GM20431 (cell line): ENCODE data around the gene CDH13.

Experiments
- in situ Hi-C: fragments of 300-500 bp; cut with MseI, MboI; formaldehyde crosslinking; loops from one replicate; pipeline ENCODE4 v1.15.0; 2020; ENCODE audit warnings: low sequenced_read_pairs; ENCODE audit not compliant: unreplicated experiment

CDH13 gene

DNA sequence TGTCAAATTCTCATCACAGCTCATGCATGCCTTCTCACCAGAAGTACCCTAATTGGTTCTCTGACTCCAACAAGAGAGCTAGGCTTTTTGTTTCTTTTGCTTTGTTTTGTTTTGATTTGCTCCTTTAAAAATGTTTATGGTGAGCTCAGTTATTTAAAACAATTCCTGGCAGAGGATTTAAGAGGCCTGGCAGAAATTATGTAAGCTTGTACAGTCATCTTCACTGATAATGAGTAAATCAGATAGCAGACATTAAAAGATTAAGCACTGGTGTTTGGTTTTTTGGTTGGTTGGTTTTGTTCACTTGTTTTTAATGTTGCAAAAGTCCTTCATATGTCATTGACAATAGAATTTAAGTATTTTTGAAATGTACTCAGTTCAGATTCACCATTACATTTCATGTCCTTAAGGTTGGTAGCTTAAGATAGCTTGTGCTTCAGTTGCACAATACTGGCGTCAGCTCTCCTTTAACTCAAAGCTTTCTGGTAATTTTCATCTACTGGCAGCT, 378.9 kb downstream of the CDH13 start:
- in situ Hi-C loops = no loop called here

DNA sequence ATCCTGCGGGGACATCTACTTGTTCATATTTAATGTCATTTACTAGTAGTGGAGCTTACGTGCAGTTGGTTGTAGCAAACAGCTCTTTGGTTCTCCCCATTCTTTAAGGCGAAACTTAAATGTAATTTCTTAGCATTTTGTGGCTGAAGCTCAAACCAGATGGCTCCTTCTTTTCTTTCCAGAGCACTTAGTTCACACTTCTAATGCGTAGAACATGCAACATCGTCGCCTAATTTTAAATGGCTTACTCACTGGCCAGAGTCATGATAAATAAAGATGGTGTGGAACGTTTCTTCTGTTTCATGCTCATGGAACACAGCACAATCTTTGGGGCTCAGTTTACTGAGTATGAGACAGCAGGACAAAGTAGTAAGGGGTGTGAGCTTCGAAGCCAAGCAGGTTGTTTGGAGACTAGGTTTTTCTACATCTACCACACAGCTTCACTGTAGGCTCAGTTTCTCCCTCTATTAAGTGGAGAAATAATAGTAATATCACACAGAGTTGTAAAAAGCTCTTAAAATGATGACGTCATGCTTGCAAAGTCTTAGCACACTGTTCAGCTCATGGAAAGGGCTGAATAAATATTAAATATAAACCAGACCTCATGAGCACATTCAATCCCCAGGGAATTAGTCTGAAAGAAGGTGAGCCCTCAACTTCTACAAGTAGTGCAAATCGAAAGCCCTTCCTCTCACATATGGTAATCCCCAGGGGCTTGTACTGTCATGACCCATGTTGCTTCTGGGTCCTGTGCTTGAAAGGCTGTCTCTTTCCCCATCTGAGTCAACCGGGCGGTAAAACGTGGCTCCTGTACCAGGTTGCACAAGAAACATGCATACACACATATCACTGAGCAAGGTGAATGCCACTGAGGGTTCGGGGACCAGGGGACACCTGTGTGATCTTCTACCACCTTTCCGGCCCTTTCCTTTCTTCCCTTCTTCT, 384.3 kb downstream of the CDH13 start:
- in situ Hi-C loops = no loop called here

DNA sequence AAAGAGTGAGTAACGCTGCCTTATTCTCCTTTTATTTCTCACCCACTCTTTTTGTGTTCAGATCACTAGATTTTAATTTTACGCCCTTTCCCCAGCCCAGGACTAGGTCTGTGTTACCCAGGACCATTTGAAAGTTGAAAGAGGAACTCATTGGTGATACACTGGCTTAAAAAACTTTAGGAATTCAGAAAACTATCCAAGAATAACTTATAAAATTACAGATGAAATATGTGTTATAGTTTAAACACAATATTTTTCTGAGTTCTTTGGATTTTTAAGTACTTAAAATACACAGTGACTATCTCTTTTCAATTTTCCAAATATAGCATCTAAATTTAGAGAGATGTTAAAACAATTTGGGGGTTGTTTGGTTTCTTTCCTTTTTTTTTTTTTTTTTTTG, 385.2 kb downstream of the CDH13 start:
- in situ Hi-C loops = no loop called here

DNA sequence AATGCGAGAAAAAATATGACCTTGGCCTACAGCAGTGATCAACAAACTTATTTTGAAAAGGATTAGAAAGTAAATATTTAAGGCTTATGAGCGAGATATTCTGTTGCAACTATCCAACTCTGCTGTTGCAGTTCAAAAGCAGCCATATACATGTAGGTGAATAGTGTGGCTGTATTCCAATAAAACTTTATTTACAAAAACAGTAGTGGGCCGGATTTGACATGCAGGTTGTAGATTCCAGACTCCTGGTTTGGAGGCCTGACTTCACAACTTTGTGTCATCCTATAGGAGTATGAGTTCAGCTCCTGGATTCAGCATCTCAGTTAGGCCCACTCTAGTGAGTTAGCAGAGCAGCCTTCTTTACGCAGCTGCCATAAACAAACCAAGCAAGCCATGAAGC, 386.3 kb downstream of the CDH13 start:
- in situ Hi-C loops = no loop called here

DNA sequence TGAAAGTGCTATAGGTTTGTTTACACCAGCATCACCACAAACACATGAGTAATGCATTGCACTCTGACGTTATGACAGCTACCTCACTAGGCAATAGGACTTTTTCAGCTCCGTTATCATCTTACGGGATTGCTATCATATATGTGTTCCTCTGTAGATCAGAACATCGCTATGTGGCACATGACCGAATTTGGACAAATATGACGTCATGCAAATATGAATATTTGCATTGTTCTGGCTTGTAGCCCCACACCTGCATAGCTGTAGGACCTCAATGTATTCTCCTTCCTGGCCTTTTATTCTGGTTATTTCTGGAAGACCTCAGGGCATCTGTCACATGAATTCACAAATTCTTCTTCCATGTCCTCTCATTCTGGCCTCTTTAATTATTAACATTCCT, 393.2 kb downstream of the CDH13 start:
- in situ Hi-C loops = no loop called here

DNA sequence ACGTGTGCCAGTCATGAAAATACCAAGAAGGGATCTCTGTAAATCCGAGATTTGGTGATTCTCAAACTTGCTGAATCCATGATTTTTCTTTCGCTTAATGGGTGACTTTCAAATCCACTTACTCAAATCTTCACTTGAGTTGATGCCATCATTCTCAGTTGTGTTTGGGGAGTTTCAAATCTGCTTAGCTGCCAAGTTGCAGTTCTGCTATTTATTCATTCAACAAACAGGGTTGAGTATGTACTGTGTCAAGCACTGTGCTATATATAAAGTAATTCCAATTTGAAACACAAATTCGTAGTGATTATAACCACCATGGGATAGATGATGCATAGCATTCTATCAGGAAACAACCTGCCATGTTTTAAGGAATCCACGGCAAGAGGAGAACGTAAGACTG, 394.3 kb downstream of the CDH13 start:
- in situ Hi-C loops = no loop called here

DNA sequence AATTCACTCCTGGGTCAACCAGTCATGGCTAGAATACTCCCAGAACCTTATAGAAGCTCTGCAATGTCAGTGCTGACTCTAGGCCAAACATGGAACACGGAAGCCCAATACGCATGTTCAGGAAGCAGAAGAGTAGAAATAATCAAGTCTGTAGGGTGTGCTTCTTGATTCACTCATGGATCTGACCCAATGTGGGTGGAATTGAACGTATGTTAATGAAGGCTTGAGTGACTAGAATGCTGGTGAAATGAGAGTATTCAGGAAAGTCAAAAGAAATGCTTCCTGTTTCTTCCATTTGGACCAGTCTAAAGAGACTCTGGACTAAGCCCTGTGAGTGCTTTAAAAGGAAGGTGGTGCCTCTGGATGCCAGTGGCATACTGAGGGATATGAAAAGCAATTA, 395.0 kb downstream of the CDH13 start:
- in situ Hi-C loops = no loop called here

DNA sequence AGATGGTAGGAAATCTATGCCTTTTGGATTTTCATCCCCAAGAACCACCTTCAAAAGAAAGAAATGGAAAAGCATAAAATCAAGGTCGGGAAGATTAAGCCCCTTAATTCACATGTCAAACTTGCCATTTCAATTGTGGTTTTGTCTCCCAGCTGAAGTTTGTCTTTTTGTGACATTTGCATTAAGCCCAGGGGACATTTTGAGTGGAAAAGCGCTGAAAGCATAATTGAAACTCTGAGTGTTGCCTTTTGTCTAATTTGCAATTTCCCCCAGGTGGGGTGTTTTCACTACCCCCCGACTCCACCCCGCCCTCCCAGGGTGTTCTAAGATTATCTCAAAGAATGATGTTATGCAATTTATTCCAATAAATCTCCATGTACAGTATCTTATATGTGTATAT, 396.2 kb downstream of the CDH13 start:
- in situ Hi-C loops = no loop called here

DNA sequence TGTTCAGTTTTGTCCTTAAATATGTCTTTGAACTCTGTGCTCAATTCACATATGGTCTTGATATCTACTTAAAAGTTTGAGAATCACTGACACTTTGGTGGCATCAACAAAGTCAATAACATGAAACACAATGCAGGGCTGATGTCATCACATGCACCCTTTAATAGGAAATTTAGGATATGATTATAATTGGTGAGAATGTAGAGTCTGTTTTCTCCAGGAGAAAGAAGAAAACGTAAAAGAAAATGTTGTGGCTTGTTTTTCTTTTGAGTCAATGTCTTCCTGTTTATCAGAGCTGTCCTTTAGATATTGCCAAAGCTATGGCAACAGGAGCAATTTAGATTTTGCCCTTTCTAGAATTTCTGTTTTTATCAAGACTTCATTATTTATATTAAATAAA, 396.9 kb downstream of the CDH13 start:
- in situ Hi-C loops = no loop called here

DNA sequence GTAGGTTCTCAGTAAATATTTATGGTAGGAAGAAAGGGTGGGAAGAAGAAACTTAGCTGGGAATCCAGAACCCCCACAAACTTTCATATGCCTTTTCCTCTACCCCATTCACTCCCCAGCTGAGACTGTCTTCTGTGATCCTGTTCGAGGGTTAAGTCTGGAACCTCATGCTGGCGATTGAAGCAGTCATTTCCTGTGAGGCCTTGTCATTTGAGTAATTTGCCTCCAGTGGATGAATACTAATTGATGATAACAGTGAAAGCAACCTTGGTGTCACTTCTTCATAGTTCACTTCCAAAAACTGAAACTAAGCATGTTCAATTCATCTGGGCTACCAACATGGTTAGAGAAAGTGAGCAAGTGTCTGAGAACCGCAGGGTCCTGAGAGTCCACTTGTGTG, 401.2 kb downstream of the CDH13 start:
- in situ Hi-C loops = no loop called here

DNA sequence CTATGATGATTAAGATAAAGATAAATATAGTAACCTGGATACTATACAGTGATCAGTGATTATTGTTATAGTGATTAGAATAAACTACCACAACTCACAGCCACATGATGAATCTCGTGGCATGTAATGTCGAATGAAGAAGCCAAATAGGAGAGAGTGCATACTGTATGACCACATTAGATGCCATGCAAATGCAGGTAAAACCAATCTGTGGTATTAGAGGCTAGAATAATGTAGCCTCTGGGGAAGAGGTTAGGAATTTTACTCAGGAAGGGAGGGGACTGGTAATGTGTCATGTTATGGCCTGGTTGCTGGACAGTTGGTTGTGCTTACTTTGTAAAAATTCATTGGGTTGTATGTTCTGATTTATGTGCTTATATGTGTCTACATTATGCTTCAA, 402.7 kb downstream of the CDH13 start:
- in situ Hi-C loops = no loop called here

DNA sequence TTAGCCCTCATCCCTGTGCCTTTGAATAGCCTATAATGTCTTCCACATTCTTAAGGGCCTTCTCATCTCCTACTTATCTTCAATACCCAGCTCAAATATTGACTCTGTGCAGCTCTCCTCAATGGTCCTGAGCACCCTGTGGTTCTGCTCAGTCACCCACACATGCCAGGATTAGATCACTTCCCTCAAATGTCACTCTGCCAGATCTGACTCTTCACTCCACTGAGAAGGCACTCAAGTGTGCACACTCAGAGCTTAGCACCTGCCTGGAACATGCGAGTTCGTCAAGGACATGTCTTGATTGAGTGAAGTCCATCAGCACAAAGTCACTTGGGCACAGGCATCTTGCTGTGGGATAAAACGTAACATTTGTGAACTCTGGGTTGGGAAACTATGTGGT, 404.8 kb downstream of the CDH13 start:
- in situ Hi-C loops = no loop called here

DNA sequence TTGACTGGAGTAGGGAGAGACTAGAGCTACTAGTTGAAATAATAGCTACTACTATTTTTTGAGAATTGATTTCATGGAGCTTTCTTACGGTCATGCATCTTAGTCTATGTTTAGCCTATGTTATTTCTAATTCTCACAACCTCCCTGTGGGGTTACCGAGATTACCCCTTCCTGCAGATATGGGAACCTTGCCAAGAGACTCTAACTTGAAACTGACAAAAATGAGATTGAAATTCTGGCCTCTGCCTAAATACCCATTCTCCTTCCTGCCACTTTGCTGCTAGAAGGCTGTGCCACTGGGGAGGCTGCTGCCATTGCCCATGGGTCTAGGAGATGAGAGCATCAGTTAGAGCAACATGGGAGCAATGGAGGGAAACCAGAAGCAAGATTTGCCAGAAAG, 410.3 kb downstream of the CDH13 start:
- in situ Hi-C loops = no loop called here

DNA sequence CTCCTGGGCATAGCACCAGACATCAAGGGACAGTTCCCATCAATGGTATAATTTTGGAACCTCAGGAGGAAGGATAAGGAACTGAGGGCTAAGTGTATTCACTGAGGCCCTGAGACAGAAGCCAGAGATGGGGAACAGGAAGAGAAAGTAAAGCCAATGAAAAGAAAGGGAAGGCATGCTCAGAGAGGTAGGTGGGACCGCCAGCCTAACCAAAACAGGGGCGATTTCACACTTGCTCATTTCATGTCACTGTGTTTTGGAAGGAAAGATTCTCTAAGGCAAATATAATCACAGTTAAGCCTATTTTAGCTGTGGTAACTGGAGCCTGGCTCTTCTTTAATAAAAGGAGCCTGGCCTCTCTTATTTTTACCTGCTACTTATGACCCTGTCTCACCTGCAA, 411.1 kb downstream of the CDH13 start:
- in situ Hi-C loops = no loop called here

DNA sequence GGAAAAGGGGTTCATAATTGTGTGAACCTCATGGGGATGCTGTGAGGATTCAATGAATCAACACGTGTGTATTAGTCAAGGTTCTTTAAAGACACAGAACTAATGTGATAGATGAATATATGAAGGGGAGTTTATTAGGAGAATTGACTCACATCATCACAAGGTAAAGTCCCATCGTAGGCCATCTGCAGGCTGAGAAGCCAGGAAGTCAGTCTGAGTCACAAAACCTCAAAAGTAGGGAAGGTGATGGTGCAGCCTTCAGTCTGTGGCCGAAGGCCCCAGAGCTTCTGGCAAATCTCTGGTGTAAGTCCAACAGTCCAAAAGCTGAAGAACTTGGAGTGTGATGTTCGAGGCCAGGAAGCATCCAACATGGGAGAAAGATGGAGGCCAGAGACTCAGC, 413.4 kb downstream of the CDH13 start:
- in situ Hi-C loops = no loop called here

DNA sequence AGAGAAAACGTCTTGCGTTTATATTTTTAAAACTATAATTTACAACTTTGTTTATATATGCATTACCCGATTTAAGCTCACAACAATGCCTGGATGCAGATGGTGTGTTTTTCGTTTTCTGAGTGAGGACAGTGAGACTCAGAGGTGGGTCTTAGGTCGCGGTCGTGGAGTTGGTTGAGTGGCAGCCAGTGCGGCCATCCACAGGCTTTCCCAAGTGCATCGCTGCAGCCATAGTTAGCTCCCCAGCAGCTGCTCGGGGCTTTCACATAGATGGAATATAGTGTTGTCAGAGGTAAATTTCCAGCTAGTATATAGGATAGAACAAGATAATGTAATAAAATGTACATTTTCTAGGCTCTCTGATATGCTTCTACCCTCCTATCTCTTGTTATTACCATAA, 417.8 kb downstream of the CDH13 start:
- in situ Hi-C loops = no loop called here

DNA sequence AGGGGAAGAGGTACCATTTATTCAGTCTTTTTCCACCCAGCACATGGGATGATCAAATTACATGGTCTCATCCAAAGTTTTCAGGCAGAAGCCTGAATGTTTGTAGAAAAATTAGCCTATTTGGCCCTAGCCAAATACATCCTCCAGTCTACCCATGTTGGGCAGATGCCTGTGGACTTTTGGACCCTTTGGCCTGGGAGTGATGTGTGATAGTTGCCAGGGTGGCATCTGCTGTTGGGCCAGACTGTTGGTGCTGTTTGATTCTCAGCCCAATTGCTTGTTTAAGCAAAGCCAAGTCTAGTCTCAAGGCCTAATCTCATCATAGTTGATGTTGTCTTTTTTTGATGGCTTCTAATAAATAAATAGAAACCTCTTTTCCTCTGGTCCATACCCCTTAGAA, 419.0 kb downstream of the CDH13 start:
- in situ Hi-C loops = no loop called here

DNA sequence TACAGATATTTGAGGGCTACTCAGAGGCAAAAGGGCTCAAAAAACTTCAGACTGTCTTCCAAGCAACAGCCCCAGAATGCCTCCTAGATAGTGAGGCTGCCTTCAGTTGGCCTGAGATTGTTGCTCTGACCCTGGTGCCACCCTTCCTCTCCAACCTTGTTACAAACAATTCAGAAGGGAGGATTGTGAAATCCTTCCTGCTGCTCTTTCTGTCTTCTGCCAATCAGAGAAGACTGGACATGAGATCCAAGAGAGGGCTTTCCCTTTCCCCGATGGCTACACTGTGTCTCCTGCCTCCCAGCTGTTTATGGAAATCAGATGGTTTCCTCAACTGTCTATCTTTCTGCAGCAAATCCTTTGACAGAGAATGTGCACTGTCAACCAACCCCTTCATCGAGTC, 419.9 kb downstream of the CDH13 start:
- in situ Hi-C loops = no loop called here

DNA sequence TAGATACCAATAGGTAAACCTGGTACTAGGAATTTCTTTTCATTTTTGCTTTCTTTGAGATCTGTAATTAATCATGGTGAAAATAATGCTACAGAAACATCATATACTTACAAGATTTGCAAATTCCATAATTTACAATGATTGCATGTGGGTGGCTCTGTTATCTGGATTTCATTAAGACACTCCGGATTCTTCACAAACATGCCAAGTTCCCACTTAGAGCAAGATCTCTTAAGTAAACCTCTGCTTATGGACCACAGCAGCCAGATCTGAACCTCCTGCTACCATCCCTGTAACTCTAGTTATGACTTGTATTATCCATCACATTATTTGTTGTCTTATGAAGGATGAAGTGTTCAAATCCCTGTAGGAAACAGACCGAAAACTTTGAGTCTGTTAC, 424.7 kb downstream of the CDH13 start:
- in situ Hi-C loops = no loop called here

DNA sequence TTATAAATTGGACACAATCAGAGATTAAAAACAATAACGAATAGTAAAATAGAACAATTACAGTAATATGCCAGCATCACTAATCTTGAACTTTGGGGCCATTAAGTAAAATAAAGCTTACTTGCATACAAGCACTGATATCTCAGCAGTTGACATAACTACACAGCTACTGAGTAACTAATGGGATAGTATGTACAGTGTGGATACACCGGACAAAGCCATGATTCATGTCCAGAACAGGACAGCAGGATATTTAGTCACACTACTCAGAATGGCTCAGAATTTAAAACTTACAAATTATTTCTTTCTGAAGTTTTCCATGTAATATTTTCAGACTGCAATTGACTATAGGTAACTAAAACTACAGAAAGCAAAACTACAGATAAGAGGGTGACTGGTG, 427.5 kb downstream of the CDH13 start:
- in situ Hi-C loops = no loop called here

DNA sequence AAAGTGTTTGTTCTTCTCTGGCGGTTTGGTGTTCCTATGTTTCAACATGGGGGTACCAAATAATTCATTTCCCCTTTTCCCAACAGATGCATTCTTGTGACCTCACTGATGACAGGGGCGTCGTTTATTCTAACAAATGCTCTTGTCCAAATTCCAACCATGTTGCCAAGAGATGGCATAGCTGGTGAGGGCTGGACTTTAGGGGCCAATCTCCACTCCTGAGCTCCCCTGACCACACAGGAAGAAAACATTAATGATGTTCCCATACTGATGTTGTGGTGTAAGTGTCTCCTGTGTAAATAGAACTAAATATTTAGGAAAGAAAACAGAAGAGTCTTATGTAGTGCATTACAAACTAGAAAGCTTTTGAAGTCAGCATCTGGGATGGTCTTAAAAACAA, 431.6 kb downstream of the CDH13 start:
- in situ Hi-C loops = no loop called here

DNA sequence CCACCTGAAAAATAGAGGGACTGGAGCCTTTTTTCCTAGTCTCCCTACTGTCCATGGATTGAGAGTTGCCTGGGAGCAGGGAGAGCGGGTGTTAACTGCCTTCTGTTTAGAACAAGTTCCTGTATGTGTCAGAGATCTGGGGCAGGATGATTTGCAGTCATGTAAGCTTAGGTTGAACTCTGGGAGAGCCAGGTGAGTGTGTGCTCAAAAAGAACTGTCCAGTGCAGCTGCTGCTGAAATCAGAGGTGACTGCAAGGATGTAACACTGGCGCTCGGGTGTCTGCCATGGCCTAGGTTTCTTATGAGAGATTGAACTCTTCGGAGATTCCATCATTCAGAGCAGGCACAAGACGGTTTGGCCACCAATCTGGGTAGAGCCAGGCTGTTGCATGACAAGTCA, 432.5 kb downstream of the CDH13 start:
- in situ Hi-C loops = no loop called here
